ENCODE measurements around the gene NKAIN1. TPM values are rescaled to one million over a fixed set of nuclear protein-coding genes. Genes with fewer than 3 reads are reported as not detected.

NKAIN1 gene
- total and polyA plus RNA-seq, 2 of the 13 experiments (the other 11 are each of a cell fraction or from before 2014, with no cell fraction given) = 0.29 to 0.40 TPM

DNA sequence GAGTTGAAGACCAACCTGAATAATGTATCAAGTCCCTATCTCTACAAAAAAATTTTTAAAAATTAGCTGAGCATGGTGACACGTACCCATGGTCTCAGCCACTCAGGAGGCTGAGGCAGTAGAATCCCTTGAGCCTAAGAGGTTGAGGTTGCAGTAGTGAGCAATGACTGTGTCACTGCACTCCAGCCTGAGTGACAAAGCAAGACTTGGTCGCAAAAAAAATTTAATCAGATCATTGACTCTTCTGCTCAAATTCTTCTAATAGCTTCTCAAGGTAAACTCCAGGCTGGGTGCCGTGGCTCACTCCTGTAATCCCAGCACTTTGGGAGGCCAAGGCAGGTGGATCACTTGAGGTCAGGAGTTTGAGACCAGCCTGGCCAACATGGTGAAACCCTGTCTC is 88.3 kb downstream of the NKAIN1 start (continued):
- TF ChIP-seq, protein P1, sequence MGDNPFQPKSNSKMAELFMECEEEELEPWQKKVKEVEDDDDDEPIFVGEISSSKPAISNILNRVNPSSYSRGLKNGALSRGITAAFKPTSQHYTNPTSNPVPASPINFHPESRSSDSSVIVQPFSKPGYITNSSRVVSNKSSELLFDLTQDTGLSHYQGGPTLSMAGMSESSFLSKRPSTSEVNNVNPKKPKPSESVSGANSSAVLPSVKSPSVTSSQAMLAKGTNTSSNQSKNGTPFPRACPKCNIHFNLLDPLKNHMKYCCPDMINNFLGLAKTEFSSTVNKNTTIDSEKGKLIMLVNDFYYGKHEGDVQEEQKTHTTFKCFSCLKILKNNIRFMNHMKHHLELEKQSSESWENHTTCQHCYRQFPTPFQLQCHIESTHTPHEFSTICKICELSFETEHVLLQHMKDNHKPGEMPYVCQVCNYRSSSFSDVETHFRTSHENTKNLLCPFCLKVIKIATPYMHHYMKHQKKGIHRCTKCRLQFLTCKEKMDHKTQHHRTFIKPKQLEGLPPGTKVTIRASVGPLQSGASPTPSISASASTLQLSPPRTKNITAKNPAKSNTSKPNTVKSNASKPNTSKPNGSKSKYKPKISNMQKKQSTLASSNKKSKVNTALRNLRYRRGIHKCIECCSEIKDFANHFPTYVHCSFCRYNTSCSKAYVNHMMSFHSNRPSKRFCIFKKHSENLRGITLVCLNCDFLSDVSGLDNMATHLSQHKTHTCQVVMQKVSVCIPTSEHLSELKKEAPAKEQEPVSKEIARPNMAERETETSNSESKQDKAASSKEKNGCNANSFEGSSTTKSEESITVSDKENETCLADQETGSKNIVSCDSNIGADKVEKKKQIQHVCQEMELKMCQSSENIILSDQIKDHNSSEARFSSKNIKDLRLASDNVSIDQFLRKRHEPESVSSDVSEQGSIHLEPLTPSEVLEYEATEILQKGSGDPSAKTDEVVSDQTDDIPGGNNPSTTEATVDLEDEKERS (CRISPR knock-in tag; IDR thresholded peaks at IDR 0.05) = no peak
- TF ChIP-seq RXRA (CRISPR knock-in tag; IDR thresholded peaks at IDR 0.05) (no peak), ISL2 (CRISPR knock-in tag; IDR thresholded peaks at IDR 0.05) (no peak), FOXP1 (IDR thresholded peaks at IDR 0.05) (no peak), FOXP1 (CRISPR knock-in tag; IDR thresholded peaks at IDR 0.05) (no peak)
- TF ChIP-seq, protein P2, sequence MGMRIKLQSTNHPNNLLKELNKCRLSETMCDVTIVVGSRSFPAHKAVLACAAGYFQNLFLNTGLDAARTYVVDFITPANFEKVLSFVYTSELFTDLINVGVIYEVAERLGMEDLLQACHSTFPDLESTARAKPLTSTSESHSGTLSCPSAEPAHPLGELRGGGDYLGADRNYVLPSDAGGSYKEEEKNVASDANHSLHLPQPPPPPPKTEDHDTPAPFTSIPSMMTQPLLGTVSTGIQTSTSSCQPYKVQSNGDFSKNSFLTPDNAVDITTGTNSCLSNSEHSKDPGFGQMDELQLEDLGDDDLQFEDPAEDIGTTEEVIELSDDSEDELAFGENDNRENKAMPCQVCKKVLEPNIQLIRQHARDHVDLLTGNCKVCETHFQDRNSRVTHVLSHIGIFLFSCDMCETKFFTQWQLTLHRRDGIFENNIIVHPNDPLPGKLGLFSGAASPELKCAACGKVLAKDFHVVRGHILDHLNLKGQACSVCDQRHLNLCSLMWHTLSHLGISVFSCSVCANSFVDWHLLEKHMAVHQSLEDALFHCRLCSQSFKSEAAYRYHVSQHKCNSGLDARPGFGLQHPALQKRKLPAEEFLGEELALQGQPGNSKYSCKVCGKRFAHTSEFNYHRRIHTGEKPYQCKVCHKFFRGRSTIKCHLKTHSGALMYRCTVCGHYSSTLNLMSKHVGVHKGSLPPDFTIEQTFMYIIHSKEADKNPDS (CRISPR knock-in tag; IDR thresholded peaks at IDR 0.05) = no peak
- TF ChIP-seq, protein P3, sequence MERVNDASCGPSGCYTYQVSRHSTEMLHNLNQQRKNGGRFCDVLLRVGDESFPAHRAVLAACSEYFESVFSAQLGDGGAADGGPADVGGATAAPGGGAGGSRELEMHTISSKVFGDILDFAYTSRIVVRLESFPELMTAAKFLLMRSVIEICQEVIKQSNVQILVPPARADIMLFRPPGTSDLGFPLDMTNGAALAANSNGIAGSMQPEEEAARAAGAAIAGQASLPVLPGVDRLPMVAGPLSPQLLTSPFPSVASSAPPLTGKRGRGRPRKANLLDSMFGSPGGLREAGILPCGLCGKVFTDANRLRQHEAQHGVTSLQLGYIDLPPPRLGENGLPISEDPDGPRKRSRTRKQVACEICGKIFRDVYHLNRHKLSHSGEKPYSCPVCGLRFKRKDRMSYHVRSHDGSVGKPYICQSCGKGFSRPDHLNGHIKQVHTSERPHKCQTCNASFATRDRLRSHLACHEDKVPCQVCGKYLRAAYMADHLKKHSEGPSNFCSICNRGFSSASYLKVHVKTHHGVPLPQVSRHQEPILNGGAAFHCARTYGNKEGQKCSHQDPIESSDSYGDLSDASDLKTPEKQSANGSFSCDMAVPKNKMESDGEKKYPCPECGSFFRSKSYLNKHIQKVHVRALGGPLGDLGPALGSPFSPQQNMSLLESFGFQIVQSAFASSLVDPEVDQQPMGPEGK (CRISPR knock-in tag; IDR thresholded peaks at IDR 0.05) = no peak

All from HepG2 (cell line).